Measurements from ENCODE around the gene EVPL.

DNA sequence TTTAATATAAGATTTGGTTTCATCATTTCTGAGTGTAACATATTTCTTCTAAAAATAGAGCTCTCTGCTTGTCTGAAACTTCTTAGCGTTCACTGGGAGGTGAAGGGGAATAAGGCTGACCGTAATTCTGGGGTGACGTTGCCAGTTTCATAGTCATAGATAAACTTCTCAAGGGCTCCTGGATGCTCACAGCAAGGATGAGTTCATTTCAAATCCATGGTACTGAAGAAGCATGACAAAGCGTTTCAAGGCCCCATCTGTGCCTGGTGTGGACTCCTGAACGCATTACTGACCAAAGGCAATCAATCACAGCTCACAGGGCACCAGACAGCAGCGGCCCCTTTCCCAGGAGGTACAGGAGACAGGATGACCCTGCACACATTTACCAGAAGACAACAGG is 12.0 kb upstream of the EVPL start:
- no peak for TF ChIP-seq POLR2A (IDR thresholded peaks at IDR 0.05)
- TF ChIP-seq, protein P1, sequence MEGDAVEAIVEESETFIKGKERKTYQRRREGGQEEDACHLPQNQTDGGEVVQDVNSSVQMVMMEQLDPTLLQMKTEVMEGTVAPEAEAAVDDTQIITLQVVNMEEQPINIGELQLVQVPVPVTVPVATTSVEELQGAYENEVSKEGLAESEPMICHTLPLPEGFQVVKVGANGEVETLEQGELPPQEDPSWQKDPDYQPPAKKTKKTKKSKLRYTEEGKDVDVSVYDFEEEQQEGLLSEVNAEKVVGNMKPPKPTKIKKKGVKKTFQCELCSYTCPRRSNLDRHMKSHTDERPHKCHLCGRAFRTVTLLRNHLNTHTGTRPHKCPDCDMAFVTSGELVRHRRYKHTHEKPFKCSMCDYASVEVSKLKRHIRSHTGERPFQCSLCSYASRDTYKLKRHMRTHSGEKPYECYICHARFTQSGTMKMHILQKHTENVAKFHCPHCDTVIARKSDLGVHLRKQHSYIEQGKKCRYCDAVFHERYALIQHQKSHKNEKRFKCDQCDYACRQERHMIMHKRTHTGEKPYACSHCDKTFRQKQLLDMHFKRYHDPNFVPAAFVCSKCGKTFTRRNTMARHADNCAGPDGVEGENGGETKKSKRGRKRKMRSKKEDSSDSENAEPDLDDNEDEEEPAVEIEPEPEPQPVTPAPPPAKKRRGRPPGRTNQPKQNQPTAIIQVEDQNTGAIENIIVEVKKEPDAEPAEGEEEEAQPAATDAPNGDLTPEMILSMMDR (IDR thresholded peaks at IDR 0.05): no peak

Measured in thyroid gland (tissue), 4 donors.